GM21367 (cell line): Measurements from ENCODE around the gene PRR16.
"Not testable (repeated sequence)": the region's sequence is repeated elsewhere in the genome, so short reads cannot be mapped to it uniquely, and the experiment has no call there.

Source experiments
- ATAC-seq: cut with Tn5 transposase; IDR thresholded peaks from one replicate; pipeline ENCODE4 v1.9.1; 2021; ENCODE audit not compliant: unreplicated experiment

Gene PRR16

DNA sequence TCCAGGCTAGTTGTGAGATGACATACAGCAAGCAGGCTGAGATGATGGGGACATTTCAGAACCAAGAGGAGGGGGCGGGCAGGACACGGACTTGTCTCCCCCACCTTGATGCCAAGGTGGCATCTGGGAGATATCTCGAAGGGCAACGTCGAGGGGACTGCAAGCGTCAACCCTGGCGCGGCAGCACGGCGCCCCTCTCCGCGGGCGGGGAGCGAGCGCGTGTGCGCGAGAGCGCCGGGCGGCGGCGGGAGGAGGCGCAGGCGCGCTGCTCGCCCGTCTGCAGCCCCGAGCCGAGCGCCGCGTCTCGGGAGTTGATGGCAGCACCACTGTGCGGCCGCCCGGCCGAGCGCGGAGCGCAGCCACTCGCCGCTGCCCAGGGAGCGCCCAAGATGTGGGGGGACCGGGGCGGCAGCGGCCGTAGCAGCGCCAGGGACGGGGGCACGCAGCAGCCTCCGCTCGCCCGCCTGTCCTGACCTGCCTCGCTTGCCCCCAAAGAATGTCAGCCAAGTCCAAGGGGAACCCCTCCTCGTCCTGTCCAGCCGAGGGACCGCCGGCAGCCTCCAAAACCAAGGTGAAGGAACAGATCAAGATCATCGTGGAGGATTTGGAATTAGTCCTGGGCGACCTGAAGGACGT lies at the start of gene PRR16:
PRR16 (plus strand) TSS at position 310 of the 636 bp plus-strand sequence.
- ATAC-seq: peak; percentile 92

DNA sequence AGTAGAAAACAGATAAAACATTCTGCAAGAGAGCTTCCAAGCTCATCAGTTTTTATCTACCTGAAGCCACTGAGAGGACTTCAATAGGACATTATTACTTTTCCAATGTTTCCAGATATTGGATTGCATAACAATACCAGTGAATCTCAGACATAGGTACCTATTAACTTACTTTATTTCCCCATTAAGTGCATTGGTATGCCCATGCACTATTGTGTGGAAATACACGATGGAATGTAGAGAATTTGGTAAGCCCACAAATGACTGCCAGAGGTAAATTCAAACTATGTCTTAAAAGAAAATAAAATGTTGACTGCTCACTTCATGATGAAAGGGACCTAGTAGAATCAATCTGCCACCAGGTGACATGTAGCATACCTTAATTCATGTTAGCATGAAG lies 48.1 kb upstream of the PRR16 start:
- no peak for ATAC-seq

DNA sequence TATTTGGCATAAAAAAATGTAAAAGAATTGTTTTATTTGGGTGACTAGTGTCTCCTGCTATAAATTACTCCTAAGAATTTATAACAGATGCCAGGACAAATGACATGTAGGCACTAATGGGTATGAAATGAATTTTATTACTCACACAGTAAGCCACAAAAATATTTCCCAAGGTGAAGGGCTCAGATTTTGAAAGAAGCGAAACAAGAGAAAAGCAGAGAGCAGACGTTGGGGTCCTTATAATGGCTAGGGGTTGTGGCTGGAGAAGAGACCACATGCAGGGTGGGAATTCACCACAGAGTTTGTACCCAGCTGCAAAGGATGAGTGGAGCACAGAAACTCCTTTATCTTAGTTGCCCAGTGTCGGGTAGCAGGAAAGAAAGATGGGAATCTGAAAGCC lies 45.0 kb upstream of the PRR16 start:
- ATAC-seq: no peak

DNA sequence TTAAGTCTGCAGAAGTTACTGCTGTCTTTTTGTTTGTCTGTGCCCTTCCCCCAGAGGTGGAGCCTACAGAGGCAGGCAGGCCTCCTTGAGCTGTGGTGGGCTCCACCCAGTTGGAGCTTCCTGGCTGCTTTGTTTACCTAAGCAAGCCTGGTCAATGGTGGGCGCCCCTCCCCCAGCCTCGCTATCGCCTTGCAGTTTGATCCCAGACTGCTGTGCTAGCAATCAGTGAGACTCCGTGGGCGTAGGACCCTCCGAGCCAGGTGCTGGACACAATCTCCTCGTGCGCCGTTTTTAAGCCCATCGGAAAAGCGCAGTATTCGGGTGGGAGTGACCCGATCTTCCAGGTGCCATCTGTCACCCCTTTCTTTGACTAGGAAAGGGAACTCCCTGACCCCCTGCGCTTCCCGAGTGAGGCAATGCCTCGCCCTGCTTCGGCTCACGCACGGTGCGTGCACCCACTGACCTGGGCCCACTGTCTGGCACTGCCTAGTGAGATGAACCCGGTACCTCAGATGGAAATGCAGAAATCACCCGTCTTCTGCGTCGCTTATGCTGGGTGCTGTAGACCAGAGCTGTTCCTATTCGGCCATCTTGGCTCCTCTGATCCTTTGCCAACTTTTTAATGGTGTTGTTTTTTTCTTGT lies 37.3 kb upstream of the PRR16 start:
- not testable (repeated sequence) for ATAC-seq

DNA sequence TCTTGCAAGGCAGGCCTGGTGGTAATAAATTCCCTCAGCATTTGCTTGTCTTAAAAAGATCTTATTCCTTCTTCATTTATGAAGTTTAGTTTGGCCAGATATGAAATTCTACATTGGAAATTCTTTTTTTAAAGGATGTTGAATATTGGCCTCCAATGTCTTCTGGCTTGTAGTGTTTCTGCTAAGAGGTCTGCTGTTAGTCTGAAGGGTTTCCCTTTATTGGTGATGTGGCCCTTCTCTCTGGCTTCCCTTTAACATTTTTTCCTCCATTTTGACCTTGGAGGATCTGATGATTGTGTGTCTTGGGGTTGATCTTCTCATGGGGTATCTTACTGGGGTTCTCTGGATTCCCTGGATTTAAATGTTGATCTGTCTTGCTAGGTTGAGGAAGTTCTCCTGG lies 33.5 kb upstream of the PRR16 start:
- ATAC-seq: no peak

DNA sequence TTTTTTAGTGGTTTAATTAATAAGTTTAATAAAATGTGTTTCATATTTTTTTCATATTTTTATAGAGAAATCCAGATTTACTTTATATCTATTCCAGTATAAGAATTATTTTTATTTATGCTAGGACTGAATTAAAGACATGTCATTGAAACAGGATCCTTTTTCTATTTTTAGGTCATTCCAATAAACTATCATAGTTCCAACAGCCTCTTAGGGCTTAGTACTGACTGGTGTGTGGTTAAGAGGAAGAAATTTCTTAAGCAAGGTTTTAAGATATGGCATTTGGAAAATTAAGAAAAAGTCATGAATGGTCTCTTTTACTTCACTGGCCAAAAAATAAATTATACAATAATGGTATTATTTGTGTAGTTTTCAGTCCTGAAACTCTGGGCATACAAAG lies 31.2 kb upstream of the PRR16 start:
- no peak for ATAC-seq

DNA sequence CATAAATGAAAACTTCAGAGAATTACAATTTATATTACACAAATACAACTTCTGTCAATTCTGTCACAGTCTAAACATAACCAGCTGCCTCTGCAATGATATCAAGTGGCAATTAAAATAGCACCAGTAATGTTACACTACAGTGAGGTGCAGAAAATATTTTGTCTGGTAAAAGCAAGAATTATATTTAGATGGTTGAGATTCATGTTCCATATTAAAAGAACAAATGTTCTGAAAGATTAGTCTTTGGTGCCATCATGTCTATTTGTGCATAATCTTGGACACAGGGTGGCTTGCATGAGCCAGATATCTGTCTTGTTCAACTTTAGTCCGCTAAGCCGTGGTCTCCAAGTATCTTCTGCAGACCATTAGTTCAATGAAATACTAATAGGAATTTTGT lies 29.0 kb upstream of the PRR16 start:
- no peak for ATAC-seq

DNA sequence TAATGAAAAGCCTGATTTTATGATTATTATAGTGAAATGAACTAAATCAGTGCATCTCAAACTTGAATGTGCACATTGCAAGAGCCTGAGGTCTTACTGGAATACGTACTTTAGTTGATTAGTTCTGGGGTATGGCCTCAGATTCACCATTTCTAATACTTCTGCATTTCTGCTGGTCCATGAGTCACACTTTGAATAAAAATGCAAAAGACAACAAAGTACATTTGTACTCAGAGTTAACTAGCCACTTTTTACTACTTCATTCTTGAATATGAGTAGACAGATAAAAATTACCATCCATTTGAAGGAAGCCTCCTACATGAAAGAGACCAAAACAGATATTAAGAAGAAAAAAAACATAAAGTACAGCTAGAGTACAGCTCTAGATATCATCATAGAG lies 27.1 kb upstream of the PRR16 start:
- ATAC-seq: no peak

DNA sequence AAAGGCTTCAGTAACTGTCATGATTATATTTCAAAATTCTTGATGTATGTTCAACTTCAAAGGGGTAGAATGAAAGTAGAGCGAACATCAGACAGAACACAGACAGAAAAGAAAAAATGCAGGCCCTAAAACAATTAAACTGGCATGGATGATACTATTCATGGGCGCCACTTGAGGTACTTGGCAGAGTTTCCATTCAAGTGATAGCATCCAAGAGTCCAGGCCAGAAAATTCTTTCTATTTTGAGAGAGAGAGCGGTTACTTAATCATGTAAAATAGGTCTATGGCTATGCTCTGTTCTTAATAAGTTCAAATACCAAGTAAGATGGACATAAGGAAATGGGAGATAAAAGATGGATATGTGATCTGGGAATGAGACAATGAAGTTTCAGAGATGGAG lies 21.4 kb upstream of the PRR16 start:
- no peak for ATAC-seq

DNA sequence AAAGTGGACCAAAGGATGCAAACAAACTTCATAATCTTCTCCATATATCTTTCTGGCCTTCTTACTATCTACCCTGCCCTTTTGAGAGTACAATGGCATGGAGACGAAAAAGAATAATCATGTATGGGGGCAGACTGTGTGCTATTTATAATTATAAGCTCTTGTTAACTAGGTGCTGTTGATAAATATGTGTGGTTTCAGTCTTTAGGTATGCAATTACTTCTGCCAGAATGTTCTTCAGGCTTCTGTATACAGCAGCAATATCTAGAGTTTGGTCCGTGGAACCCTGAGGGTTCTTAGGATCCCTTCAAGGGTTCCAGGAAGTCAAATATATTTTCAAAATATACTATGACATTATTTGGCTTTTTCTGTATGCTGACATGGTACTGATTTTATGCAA lies 20.5 kb upstream of the PRR16 start:
- no peak for ATAC-seq

DNA sequence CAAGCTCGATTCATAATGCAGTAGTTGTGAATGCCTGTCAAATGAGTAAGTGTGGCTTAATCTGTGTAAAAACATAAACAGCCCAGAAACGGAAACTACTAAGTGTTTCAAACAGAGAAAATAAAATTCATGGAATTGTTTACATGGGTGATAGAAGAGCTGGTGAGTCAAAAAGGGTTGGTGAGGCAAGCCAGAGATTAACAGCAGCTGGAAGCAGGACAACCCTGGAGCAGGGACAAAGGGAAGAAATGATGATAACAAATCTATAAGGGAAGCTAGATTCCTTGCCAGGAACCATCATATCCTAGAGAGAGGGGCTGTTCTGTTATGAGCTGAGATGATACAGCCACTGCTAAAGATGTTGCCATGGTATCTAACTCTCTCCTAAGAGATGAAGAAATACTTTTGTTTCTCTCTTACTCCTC lies 18.0 kb upstream of the PRR16 start:
- ATAC-seq: no peak

DNA sequence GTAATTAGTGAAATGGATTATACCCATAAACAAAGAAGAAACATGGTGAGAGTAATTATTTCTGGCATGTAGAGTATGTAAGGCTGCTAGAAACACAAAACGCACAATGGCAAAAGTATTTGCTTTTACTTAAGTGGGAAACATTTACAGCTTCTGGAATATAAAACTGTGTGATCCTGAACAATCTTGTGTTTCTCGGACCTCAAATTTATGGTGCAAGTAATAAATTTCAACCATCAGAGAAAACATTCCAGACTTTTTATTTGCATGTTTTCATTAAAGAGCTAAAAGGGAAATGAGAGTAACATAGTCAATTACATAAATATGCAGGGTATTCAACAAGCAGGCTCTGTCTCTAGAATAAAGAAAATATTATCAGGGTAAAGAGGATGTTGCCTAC lies 17.2 kb upstream of the PRR16 start:
- ATAC-seq: no peak

DNA sequence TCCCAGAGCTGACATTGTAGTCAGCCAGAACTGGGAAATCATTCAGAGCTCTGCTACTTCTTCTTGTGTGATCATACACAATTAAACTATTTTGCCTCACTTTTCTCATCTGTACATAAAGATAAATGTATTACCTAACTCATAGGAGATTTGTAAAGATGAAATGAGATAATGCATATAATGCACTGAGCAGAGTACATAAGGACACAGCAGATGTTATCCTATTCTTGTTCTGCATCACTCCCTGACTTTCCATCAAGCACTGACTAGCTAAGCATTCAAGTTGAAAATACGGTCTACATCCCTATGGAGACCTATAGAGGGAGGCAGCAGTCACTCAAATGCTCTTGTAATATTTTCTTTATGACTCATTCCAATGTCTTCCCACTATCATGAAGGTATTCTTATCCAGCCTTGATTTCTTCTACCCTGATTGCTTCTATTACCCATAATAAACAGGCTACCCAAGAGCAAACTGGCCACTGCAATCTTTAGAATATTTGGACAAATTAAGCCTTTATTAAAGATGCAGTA lies 16.3 kb upstream of the PRR16 start:
- ATAC-seq: no peak

DNA sequence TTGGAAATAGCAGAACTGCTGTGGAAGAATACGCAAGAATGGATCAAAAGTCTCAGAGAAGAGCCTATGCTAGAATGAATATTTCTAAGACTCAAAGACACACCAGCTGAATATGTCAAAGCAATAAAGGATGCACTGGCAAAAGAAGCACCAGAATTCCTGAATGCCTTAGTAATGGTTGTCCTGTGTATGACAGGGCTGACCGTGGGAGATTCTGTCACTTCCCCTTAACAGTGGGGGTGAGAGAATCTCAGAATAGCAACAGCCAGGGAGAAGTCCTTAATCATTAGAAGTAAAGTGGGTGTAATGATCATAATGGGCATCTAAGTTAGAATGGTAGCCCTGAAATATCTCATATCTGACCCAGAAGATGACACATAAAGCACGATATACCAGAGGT lies 14.6 kb upstream of the PRR16 start:
- ATAC-seq: no peak

DNA sequence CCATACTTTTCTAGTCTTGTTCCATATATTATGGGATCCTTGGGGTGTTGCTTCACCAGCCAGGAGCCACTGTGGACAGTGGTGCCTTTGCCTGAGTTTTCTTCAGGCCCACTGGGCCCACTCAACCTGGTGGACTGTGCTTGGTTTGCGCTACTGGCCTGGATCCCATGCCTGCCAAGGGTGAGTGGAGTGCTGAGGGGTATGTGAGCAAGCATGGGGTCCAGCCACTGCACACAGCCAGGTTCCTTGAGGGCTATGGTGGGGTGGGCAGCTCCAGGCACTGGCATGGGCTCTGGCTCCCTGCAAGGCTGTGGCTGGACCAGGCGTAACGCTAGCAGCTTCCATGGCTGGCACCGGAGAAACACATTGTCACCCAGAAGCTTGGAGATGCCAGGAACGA lies 13.2 kb upstream of the PRR16 start:
- no peak for ATAC-seq

DNA sequence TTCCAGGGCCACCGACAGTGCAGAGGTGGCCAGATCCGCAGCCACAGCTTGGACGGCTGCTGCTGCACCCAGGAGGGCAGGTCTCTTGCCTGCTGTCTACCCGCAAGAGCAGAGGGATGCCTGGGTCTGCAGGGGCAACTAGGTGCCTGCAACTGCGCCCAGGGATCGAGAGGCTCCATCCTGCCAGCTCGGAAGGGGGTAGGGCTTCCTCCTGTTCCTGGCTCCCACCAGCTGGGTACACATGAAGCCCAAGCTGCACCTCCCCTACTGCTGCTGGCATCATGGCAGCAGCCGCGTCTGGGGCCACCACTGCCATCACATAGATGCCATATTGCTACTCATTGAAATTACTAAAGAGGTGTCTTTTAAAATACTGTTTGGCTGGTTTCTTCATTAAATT lies 12.7 kb upstream of the PRR16 start:
- ATAC-seq: no peak

DNA sequence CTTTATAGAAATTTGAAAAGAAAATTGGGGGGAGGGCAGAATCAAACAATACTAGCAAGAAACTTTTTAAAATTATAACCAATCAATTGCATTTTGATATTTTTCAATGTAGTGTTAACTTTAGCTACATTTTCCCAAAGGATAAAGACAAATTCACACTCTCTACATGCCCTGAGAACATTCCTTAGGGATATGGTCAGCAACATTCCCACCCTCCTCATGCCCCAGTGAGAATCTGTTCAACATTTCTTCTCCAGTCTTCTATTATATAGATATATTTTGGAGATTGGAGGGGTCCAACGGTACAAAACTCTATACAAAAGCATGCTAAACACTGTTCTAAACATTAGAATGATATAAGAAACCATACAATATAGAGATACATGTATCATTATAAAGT lies 11.6 kb upstream of the PRR16 start:
- ATAC-seq: no peak

DNA sequence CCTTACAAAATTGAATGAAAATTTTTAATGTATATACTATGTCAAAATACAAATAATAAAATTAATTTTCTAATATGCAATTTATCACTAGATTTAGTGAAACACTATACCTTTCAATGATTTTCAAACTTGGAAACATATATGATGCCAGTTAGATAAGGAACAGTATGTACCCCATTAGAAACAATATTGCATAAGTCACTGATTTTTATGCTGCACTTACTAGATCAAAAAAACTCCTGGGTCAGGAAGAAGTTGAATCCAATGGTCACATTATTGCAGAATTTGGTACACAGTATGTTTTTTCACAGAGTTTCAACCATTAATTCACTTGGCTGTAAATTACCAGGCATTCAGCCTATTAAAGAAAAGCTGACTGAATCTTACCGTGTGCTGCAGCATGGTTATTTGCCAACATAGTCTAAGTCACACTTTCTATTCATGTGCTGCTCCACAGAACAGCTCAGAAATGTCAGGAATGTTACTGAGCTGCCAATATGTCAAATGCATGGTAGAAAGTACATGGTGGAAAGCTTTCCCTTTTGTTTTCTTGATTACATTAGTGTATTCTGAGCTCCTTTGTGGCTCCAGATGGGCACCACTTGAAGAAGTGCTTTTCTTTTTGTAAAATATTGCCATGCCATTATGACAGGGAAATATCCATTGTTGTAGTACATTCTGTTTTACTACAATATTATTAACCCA lies 9.9 kb upstream of the PRR16 start:
- no peak for ATAC-seq

DNA sequence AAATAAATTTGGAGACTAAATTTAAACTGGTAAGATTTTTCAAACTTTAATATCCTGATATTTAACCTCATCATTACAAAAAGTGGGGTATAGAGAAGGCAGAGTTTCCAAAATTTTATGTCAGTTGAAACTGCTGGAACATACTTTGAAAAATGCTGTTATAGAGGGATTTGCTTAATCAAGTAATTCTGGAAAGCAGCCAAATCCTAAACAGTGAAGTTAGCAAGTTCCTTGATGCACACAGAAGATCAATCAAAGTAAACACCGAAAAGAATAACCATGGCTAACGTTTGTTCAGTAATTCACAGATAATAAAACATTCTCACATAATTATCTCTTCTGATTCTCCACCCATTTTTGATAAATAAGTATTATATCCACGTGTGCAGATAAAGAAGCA lies 8.1 kb upstream of the PRR16 start:
- no peak for ATAC-seq

DNA sequence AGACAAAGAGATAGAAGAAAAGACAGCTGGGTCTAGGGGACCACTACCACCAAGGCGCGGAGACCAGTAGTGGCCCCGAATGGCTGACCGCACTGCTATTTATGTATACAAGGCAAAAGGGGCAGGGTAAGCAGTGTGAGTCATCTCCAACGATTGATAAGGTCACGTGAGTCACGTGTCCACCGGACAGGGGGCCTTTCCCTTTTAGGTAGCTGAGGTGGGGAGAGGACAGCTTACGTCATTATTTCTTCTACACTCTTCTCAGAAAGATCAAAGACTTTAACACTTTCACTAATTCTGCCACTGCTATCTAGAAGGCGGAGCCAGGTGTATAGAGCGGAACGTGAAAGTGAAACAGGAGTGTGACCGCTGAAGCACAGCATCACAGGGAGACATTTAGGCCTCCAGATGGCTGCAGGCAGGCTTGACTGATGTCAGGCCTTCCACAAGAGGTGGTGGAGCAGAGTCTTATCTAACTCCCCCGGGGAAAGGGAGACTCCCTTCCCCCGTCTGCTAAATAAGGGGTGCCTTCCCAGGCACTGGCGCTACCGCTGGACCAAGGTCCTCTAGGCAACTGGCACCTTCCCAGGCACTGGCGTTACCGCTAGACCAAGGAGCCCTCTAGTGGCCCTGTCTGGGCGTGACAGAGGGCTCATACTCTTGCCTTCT lies 6.1 kb upstream of the PRR16 start:
- peak; percentile 87 for ATAC-seq

DNA sequence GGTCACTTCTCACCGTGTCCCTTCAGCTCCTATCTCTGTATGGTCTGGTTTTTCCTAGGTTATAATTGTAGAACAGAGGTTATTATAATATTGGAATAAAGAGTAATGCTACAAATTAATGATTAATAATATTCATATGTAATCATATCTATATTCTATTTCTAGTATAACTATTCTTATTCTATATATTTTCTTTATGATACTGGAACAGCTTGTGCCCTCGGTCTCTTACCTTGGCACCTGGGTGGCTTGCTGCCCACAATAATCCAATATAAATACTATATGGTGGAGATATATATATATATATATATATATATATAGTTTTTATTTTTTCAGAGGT lies 5.6 kb upstream of the PRR16 start:
- not testable (repeated sequence) for ATAC-seq

DNA sequence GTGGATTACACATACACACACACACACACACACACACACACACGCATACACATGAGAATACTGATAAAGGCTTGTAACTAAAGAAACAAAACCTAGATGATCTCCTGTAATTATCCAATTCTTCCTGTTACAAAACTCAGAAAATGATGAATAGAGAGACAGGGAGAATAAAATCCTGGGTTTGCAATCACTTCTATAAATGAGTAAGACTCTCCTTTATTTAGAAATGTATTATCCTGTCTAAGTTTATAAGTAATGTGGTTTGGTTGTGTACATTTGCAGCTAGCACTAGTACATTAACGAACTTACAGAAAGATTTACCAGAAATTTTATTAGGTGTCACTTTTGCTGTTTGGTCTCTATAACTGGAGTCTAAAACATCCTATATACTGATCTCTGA lies 2.8 kb upstream of the PRR16 start:
- no peak for ATAC-seq
